Measurements from ENCODE around the gene RFX3. TPM values are rescaled to one million over a fixed set of nuclear protein-coding genes. Genes with fewer than 3 reads are reported as not detected.

Gene RFX3
- total RNA-seq, 1 donor from 2014 or later: 12.1 TPM

- Histone ChIP-seq H4K20me1 (ENCODE audit: insufficient read depth, low read length) (no peaks in the 10 kb centered on the region), H3K9ac (ENCODE audit: low read length) (no peak overlapping the region), H3K27me3 (ENCODE audit: insufficient read depth, low read length) (no peaks in the 10 kb centered on the region), H3K27ac (ENCODE audit: low read depth, low read length) (no peak overlapping the region), H3K79me2 (ENCODE audit: insufficient read depth, low read length) (no peaks in the 10 kb centered on the region), H3K4me2 (ENCODE audit: low read length) (no peak overlapping the region), H3K9me3 (ENCODE audit: insufficient read depth, low read depth, low read length) (no peaks in the 10 kb centered on the region), H3K4me3 (ENCODE audit: insufficient read depth, low read depth, low read length) (no peak overlapping the region), H3K4me1 (ENCODE audit: insufficient read depth, low read length) (no peaks in the 10 kb centered on the region), H3K36me3 (ENCODE audit: insufficient read depth, low read length) (no peaks in the 10 kb centered on the region), H2AFZ (ENCODE audit: low read depth, low read length) (no peak overlapping the region)
- DNase-seq (ENCODE audit: low read depth) (no peak), FAIRE-seq (no peak)
- Mint-ChIP-seq H3K4me1 (ENCODE audit: low read depth, unreplicated experiment) (peaks cover 8% of the 10 kb centered on the region), H3K27me3 (ENCODE audit: low read depth, unreplicated experiment) (no peaks in the 10 kb centered on the region), H3K4me3 (ENCODE audit: unreplicated experiment) (no peak overlapping the region), H3K9me3 (ENCODE audit: unreplicated experiment) (no peaks in the 10 kb centered on the region), H3K36me3 (ENCODE audit: low read depth, unreplicated experiment) (peaks cover 2% of the 10 kb centered on the region), H3K27ac (ENCODE audit: unreplicated experiment) (no peak overlapping the region)
- TF ChIP-seq EZH2 (IDR thresholded peaks at IDR 0.05; ENCODE audit: insufficient read depth, low read length) (no peak), CTCF (IDR thresholded peaks at IDR 0.05; ENCODE audit: insufficient read depth, low read depth, low read length) (no peak)
These were observed 70.1 kb downstream of the RFX3 start for GRCh38 chr9:3455717-3456116.

GRCh38 chr9:3455094-3455493, 70.7 kb downstream of the RFX3 start:
- TF ChIP-seq CTCF (IDR thresholded peaks at IDR 0.05; ENCODE audit: insufficient read depth, low read depth, low read length): no peak
- TF ChIP-seq EZH2 (IDR thresholded peaks at IDR 0.05; ENCODE audit: insufficient read depth, low read length): no peak
- FAIRE-seq: no peak
- Mint-ChIP-seq H3K4me1 (ENCODE audit: low read depth, unreplicated experiment) (peaks cover 8% of the 10 kb centered on the region), H3K27me3 (ENCODE audit: low read depth, unreplicated experiment) (no peaks in the 10 kb centered on the region), H3K9me3 (ENCODE audit: unreplicated experiment) (no peaks in the 10 kb centered on the region), H3K27ac (ENCODE audit: unreplicated experiment) (no peak overlapping the region), H3K36me3 (ENCODE audit: low read depth, unreplicated experiment) (peaks cover 2% of the 10 kb centered on the region), H3K4me3 (ENCODE audit: unreplicated experiment) (no peak overlapping the region)
- no peaks in the 10 kb centered on the region for H3K27me3 ChIP-seq (ENCODE audit: insufficient read depth, low read length)
- H4K20me1 ChIP-seq (ENCODE audit: insufficient read depth, low read length): no peaks in the 10 kb centered on the region
- no peak overlapping the region for H2AFZ ChIP-seq (ENCODE audit: low read depth, low read length)
- no peaks in the 10 kb centered on the region for H3K9me3 ChIP-seq (ENCODE audit: insufficient read depth, low read depth, low read length)
- H3K79me2 ChIP-seq (ENCODE audit: insufficient read depth, low read length): no peaks in the 10 kb centered on the region
- H3K9ac ChIP-seq (ENCODE audit: low read length): no peak overlapping the region
- no peak overlapping the region for H3K27ac ChIP-seq (ENCODE audit: low read depth, low read length)
- no peak overlapping the region for H3K4me2 ChIP-seq (ENCODE audit: low read length)
- H3K4me3 ChIP-seq (ENCODE audit: insufficient read depth, low read depth, low read length): no peak overlapping the region
- H3K36me3 ChIP-seq (ENCODE audit: insufficient read depth, low read length): no peaks in the 10 kb centered on the region
- no peaks in the 10 kb centered on the region for H3K4me1 ChIP-seq (ENCODE audit: insufficient read depth, low read length)
- no peak for DNase-seq (ENCODE audit: low read depth)

GRCh38 chr9:3451956-3452355, 73.8 kb downstream of the RFX3 start:
- Histone ChIP-seq H3K4me3 (ENCODE audit: insufficient read depth, low read depth, low read length) (no peak overlapping the region), H3K9me3 (ENCODE audit: insufficient read depth, low read depth, low read length) (no peaks in the 10 kb centered on the region), H3K36me3 (ENCODE audit: insufficient read depth, low read length) (no peaks in the 10 kb centered on the region), H2AFZ (ENCODE audit: low read depth, low read length) (no peak overlapping the region), H3K4me2 (ENCODE audit: low read length) (no peak overlapping the region), H3K79me2 (ENCODE audit: insufficient read depth, low read length) (no peaks in the 10 kb centered on the region), H3K9ac (ENCODE audit: low read length) (no peak overlapping the region), H4K20me1 (ENCODE audit: insufficient read depth, low read length) (no peaks in the 10 kb centered on the region), H3K4me1 (ENCODE audit: insufficient read depth, low read length) (no peaks in the 10 kb centered on the region), H3K27me3 (ENCODE audit: insufficient read depth, low read length) (no peaks in the 10 kb centered on the region), H3K27ac (ENCODE audit: low read depth, low read length) (no peak overlapping the region)
- no peak for DNase-seq (ENCODE audit: low read depth)
- no peak for FAIRE-seq
- Mint-ChIP-seq H3K4me1 (ENCODE audit: low read depth, unreplicated experiment) (peaks cover 9% of the 10 kb centered on the region), H3K4me3 (ENCODE audit: unreplicated experiment) (no peak overlapping the region), H3K27ac (ENCODE audit: unreplicated experiment) (no peak overlapping the region), H3K9me3 (ENCODE audit: unreplicated experiment) (no peaks in the 10 kb centered on the region), H3K36me3 (ENCODE audit: low read depth, unreplicated experiment) (peaks cover 2% of the 10 kb centered on the region), H3K27me3 (ENCODE audit: low read depth, unreplicated experiment) (no peaks in the 10 kb centered on the region)
- TF ChIP-seq CTCF (IDR thresholded peaks at IDR 0.05; ENCODE audit: insufficient read depth, low read depth, low read length) (no peak), EZH2 (IDR thresholded peaks at IDR 0.05; ENCODE audit: insufficient read depth, low read length) (no peak)

All from astrocyte (in vitro differentiated cells and primary cell).